D721Med (cell line): ENCODE measurements around the gene CPEB4.

Source experiments
- DNase-seq: peaks from one replicate; pipeline ENCODE4 v3.0.0; 2011; ENCODE audit warnings: low spot score; ENCODE audit not compliant: insufficient read length
- FAIRE-seq: peaks from 2 replicates; lab custom pipeline; 2011; peaks lifted over from hg19 to GRCh38; lab: Jason Lieb, UNC
- CTCF ChIP-seq: IDR thresholded peaks from 2 replicates; pipeline ENCODE4 v1.5.1; 2012; ENCODE audit warnings: mild to moderate bottlenecking, control low read depth; ENCODE audit not compliant: insufficient read depth; ENCODE audit errors: missing control alignments

CPEB4 gene

DNA sequence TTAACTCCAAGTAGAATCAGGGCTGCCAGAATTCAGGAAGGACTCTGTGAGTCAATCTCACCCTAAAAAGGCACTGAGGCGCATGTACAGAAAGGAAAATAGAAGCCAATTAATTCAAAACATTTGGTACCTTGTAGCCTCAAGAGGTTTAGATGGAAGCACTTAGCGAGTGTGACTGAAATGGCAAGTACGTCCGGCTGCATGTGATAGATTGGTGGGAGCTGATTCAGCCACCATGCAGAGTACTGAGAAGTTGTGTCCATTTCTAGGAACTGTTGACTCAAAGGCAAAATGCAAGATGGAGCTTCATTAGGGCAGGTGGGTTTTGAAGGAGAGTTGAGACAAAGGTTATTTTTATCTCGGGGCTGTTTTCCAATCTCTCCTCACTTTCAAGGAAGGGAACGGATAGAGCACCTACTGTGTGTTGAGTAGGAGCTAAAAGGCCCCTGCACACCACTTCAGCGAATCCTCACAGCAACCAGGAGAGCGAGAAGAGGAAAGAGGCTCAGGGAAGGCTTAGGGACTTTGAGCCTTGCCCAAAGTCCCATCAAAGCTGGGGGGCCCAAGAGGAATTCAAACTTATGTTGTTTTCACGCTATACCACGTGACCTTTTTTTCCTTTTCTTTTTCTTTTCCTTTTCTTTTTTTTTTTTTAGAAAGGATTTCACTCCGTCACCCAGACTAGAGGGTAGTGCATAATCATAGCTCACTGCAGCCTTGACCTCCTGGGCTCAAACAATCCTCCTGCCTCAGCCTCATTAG lies 34.6 kb upstream of the CPEB4 start:
- DNase-seq, result no peak

DNA sequence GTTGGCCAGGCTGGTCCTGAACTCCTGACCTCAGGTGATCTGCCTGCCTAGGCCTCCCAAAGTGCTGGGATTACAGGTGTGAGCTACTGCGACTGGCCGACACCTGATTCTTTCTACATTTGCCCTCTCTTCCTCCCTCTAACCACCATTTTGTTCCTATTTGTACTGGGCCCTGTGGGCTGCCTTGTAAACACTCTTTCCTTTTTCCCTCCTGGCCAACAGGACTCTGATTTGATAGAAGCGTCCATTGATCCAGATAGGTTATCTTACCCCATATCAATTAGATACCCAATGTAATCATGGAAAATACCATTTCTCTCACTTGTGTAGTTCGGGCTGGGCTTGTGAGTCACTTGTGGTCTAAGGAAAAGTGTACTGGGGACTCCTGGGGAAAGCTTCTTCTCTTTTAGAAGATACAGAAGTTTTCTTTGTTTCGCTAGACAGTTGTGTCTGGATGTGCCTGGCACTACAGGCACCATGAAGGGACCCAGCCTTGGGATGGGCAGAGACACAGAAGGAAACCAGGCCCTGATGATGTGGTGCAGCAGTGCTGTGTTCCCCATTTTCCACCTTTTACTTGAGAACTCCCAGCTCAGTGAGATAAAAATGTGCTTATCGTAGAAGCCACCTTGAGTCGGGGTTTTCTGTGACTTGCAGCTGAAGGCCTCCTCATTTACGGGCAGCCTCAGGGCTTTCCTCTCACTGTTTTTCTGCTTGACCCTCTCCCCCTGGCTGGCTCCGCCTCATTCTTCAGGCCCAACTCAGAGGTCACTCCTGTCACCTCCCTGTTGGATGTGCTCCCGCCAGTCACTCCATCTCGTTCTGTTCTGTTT lies 32.8 kb upstream of the CPEB4 start:
- TF ChIP-seq CTCF, result no peak
- DNase-seq (no peak), FAIRE-seq (no peak)

More for the DNA sequence above, 34.6 kb upstream of the CPEB4 start:
- FAIRE-seq, result no peak
- TF ChIP-seq CTCF, result no peak

GRCh38 chr5:173855995-173856656 lies 32.0 kb upstream of the CPEB4 start:
- TF ChIP-seq CTCF, result no peak
- no peak for FAIRE-seq
- no peak for DNase-seq

DNA sequence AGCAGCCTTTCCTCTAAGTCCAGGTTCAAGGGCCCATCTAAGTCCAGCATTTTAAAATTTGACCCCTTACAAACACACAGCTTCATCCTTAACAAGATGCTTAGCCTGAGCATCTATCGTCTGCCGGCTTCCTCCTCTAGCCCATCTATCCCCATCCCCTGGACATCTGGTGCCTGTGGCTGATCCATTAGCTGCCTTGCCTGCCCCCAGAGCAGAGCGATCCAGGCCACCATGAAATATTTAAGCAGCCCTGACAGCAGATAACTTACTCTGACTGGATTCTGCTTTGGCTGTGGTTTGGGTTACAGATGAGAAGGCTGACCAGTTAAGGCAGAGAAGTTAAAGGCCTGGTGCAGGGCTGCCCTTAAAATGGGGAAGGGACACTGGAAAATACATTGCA lies 30.9 kb upstream of the CPEB4 start:
- TF ChIP-seq CTCF, result no peak
- DNase-seq, result no peak
- FAIRE-seq, result no peak

- no peak for FAIRE-seq
Observed at GRCh38 chr5:173858021-173858669, 30.0 kb upstream of the CPEB4 start.

More at GRCh38 chr5:173858021-173858669, 30.0 kb upstream of the CPEB4 start:
- TF ChIP-seq CTCF, result no peak
- no peak for DNase-seq
